HG02798 (cell line): ENCODE results near the gene CDC6.

Experiments
- ATAC-seq: cut with Tn5 transposase; IDR thresholded peaks from one replicate; pipeline ENCODE4 v1.9.1; 2021; ENCODE audit warnings: mild to moderate bottlenecking; ENCODE audit not compliant: unreplicated experiment, poor library complexity

Gene CDC6

DNA sequence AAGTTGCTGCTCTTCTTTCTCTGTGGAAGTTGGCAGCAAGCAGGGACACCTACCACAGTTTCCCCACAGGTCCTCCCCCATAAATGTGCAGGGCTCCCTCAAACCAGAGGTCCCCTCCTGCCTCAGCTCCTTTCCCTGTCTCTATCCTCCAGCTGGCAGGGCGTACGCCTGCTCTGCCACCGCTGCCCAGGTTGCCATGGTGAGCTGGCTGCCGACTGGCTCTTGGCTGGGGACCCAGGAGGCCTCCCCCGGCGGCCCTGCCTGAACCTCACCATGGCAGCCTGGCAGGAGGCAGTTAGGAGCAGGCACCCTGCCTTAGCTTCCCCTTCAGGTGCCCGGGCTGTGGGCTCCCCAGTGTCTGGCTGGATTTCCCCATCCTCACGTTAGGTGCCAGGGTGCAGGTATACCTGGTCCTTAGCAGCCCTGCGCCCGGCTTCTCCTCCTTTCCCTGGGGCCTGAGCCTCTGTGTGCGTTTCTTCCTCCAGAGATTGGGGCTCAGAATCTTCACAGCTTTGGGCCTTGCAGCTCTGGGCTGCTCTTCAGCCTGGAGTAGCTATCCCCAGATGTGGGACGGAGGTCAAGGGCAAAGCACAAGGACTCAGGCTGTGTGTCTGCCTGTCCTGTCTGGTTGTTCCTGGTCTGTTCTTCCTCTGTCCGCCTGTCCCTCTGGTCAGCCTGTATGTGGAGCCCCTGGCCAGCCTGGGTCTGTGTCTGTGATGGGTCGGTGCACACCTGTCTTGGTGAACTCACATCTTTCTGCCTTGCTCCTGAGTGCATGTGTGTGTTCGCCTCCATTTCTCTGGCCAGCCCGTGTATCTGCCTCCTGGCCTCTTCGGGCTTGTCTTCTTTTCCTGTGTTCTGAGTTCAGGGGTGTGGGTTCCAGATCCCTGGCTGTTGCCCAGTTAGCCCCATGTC is 61.1 kb downstream of the CDC6 start:
- no peak for ATAC-seq

DNA sequence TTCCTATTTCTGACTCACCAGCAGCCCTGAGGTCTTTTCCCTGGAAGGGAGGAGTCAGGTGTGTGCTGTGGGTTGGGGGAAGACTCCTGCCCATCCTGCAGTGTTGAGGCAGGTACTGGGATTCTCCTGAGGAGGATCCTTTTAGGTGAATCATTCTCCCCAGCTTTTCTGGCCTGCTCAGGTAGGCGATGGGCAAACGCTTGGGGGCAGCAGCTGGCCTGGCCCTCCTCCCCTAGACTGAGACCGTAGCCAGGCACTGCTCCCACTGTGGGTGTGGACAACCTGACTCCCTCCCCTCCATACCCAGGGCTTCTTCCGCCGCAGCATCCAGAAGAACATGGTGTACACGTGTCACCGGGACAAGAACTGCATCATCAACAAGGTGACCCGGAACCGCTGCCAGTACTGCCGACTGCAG is 61.8 kb downstream of the CDC6 start:
- ATAC-seq: no peak

DNA sequence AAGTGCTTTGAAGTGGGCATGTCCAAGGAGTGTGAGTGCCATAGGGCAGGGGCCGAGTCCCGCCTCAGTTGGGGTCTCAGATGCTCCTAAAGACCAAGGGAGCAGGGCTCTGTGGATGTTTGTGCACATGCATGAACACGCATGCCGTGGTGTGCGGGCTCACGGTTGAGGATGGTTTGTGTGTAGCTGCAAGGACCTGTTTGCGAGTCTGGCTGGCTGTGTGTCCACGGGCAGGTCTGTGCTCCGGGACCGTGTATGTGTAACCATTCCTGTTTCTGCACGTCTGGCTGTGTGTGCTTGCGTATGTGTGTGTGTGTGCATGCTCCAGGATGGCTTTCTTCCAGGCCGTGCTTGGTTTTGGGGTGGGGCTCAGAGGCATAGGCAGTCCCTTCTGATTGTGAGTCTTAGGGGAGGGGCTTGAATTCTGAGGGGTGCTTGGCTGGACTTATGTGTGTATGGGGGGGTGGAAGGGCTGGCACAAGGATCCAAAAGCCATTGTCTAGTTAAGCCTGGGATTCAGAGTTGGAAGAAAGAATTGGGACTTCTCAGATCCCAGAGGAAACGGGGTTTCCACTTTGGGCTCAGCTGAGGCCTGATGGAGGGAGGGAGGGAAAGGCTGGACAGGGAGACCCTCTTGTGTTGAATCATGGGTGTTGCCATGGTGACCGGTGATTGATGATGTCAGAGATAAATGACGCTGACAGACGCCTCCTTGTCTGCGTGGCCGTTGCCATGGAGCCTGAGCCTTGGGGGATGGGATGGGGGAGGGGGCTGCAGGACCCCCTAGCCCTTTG is 62.4 kb downstream of the CDC6 start:
- no peak for ATAC-seq

DNA sequence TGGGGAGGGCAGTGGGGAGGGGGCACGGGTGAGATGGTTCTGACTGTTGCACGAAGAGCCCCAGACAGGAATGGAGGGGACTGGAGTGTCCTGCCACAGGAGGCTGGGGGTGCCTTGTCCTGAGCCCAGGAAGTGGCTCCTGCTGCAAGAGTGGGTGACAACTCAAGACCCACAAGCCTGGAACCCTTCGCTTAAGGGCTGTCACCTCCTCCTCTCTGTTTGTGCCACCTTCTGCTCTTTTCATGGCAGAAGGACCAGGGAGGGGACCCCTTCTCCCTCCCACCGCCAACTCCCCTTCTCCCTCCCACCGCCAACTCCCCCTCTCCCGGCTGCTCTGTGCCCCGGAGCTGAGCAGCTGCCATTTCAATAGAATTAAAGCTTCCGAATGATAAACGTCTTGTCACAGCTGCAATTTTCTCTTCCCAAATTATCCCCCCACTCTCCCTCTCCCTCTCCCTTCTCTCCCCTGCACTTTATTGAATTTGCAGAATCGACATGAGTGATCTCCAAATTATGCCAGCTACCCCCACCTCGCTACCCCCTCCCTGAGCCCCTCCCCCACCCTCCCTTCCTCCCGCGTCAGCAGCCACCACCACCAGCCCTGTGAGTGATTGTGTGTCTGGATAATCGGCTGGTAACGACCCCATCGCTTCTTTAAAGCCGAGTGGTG is 63.1 kb downstream of the CDC6 start:
- ATAC-seq: no peak

DNA sequence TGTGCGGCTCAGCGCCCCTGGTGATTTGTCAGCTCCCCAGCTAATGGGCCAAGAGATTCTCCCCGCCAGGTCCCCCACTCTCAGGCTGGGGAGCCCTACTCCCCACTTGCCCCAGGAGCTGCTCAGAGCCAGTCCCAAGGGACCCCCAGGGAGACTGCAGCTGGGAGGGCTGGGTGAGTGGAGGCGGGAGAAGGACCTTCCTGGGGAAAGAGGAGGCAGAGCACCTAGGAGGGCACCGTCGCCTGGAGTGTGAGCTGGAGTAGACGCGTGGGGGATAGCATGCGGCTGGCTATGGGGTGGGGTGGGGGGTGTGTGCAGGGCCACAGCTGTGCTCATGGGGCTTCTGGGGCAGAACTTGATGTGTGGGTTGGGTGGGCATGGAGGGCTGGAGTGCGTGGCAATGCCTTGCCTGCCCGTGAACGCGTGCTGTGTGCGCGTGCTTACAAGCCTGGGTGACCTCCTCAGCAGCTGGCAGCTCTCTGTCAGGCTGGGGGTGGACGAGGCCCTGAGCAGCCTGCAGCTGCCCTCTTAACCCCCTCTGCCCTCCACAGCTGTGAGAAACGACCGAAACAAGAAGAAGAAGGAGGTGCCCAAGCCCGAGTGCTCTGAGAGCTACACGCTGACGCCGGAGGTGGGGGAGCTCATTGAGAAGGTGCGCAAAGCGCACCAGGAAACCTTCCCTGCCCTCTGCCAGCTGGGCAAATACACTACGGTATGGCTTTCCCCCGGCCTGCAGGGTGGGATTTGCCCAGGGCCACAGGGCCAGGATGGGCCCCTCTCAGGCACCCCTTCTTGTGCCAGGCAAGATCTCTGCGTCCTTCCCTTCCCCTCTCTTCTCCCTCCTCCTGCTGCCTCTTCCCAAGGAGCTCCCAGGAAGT is 63.9 kb downstream of the CDC6 start:
- ATAC-seq: no peak

DNA sequence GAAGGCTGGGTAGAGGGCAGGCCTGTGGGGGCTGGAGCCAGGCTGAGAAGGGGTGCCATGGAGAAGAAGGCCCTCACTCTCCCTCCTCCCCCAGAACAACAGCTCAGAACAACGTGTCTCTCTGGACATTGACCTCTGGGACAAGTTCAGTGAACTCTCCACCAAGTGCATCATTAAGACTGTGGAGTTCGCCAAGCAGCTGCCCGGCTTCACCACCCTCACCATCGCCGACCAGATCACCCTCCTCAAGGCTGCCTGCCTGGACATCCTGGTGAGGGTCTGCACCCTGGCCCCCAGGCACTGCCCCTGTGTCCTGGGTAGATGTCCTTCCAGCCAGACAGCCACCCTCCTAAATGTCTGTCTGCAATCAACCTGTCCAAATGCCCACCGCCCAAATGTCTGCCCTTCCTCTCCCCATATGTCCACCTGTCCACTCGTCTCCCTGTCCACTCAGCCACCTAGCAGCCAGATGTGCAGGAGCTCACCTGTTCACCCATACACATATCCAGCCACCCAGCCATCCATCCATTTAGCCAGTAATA is 64.6 kb downstream of the CDC6 start:
- ATAC-seq: no peak

DNA sequence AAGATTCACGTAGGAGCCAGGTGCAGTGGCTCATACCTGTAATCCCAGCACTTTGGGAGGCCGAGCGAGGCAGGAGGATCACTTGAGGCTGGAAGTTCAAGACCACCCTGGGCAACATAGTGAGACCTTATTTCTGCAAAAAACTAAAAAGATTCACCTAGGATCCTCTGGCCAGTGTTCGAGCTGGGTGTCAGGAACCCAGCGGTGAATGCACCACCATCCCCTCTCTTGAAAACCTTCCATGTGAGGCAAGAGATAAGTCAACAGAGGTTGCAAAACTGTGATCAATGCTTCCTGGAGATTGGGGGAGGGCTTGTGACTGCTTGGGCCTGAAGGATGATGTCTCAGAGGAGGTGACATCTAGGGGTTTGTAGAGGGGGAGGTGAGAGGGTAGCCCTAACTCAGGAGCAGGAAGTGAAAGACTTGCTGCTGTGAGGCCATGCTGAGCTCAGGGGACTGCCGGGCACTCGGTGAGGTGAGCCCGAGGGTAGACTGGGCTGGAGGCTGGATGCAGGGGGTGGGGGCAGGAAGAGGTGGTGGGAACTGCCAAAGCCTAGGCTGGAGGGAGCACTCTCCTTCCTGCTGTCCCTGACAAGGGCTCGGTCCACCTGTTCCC is 65.2 kb downstream of the CDC6 start:
- ATAC-seq: no peak
